HG02943 (cell line): ENCODE data around the gene ATP6V0D1.
"Not testable (repeated sequence)": the region's sequence is repeated elsewhere in the genome, so short reads cannot be mapped to it uniquely, and the experiment has no call there.

Source experiments
- ATAC-seq: cut with Tn5 transposase; IDR thresholded peaks from one replicate; pipeline ENCODE4 v1.9.1; 2021; ENCODE audit warnings: mild to moderate bottlenecking, low read depth, moderate library complexity; ENCODE audit not compliant: unreplicated experiment

Gene ATP6V0D1

GRCh38 chr16:67430504-67430976 lies 50.4 kb downstream of the ATP6V0D1 start:
- ATAC-seq = no peak

DNA sequence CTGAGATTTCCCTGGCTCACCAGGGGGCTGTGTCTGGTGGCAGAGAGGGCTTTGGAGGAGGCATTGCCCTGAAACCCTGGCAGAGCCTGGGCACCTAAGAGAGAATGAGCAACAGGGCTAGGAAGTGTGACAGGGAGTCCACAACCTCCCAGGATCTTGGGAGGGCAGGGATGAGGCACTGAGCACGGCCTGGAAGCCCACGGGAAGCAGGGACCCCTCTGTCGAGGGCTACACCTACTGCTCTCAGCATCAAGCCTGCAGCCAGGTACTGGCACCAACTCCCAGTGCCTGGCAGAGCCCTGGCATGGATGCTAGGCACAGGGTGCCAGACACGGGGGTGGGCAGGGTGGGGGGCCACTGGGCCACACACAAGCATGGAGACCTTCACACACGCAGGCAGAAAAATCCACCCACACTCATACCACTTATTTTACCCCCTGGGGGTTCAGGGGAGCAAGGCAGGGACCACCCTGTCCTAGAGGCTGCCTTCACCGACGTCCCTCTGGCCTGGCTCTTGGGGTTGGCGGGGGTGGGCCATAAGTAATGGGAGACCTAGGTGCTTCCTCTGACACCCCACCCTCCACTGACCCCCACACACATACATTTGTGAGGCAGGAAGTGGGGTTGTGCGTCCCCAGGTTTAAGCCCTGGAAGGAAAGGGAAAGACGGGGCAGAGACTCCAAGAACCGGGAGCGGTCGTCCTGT lies 51.0 kb downstream of the ATP6V0D1 start:
- ATAC-seq = no peak

- ATAC-seq = no peak
Measured at GRCh38 chr16:67429053-67429798, 51.7 kb downstream of the ATP6V0D1 start.

- ATAC-seq = no peak
Measured at GRCh38 chr16:67428146-67428731, 52.7 kb downstream of the ATP6V0D1 start.

DNA sequence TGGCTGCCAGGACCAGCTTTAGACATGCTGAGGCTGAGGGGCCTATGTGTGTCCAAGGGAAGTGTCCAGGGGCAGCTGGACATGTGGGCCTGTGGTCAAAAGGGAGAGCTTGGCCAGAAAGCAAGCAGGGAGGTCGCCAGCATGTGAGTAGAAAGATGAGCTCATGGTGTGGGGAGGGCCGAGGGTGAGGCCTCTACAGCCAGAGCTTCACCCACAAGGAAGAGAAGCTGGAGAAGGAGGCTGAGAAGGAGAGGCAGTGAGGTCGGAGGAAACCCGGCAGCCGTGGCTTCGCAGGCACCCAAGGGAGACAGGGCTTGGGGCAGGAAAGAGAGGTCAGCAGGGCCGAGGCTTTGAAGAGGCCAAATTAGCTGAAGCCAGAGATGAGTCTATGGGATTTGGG lies 54.0 kb downstream of the ATP6V0D1 start:
- no peak for ATAC-seq

DNA sequence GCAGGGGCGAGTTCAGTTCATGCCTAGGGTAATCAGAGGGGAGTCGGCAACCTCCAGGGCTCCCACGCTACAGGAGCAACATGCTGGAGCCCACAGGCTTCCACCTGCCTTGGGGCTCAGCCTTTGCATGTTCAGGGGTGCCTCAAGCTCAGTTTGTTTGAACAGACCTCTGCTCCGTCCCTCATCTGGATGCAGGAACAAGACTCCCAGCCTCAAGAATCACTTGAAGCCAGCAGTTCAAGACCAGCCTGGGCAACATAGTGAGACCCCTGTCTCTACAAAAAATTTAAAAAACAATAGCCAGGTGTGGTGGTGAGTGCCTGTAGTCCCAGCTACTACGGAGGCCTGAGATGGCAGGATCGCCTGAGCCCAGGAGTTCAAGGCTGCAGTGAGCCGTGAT lies 54.9 kb downstream of the ATP6V0D1 start:
- no peak for ATAC-seq

DNA sequence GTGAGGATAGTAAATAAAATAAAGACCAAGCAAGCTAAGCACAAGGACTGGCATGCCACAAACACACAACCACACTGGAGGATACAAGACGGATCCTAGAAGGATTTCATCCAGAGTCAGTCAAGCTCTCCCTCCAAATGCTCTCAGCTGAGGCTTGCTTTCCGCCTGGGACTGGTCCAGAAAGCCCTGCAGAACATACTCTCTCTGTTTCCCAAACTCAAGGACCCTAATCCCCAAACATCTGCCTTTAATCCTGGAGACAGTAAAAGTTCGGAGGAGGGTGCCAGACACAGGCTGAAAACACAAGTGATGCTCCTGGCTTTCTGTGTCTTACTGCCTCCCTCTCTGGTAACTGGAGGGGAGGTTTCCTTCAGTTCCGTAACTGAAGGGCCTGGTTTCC lies 55.4 kb downstream of the ATP6V0D1 start:
- ATAC-seq = no peak

GRCh38 chr16:67425061-67425460 lies 55.9 kb downstream of the ATP6V0D1 start:
- no peak for ATAC-seq

DNA sequence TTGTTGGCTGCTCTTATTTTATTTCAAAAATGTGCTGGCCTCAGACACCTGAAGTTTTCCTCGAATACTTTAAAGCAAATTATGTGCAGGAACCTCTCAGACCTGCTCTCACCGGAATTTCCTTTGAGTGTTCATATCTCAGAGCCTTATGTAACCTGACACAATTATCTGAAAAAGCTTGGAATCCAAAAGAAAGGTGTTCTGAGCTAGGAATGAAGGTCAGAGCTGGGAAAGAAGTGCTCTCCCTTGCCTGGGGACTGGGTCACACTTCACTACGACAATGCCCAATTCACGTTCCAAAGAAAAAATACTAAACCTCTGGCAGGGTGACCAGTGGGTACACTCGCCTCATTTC lies 56.7 kb downstream of the ATP6V0D1 start:
- ATAC-seq = no peak

- ATAC-seq = no peak
Measured at GRCh38 chr16:67423611-67424260, 57.2 kb downstream of the ATP6V0D1 start.

DNA sequence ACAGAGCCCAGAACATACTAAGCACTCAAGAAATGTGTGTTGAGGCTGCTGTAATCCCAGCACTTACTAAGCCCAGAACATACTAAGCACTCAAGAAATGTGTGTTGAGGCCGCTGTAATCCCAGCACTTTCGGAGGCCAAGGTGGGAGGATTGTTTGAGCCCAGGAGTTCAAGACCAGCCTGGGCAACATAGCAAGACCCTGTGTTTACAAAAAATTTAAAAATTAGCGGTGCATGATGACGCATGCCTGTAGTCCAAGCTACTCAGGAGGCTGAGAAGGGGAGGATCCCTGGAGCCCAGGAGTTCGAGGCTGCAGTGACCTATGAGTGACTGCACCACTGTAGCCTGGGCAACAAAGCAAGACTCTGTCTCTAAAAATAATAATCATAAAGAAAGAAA lies 57.9 kb downstream of the ATP6V0D1 start:
- ATAC-seq = no peak

DNA sequence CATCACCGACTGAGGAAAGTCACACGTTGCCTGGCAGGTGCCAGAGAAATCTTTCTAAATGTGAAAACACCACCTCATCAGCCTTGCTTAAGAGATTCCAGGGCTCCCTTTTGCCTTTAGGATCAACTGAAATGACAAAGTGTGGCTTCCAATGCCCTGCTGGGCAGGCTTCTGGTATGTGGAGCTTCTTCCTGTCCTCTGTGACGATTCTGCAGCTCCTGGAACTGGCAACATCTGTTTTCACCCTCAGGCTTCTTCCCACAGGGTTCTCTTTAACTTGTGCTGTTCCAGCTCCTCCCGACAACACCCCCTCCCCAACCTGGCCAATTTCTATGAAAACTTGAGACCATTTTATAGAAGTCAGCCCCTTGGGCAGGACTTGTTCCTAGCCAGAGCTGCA lies 59.9 kb downstream of the ATP6V0D1 start:
- no peak for ATAC-seq

DNA sequence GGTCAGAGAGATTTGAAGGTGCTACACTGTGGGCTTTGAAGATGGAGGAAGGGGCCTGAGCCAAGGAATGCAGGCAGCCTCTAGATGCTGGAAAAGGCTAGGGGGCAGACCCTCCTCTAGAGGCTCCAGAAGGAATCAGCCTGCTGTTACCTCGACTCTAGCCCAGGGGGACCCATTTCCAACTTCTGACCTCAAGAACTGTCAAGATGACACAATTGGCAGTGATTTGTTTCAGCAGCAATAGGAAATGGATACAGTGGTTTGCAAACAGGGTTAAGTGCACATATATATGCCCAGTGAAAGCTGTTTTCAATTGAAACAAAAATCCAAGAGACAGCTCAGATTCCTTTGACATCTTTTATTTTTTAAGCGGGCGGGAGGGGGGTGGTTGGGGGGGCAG lies 61.0 kb downstream of the ATP6V0D1 start:
- ATAC-seq = no peak

DNA sequence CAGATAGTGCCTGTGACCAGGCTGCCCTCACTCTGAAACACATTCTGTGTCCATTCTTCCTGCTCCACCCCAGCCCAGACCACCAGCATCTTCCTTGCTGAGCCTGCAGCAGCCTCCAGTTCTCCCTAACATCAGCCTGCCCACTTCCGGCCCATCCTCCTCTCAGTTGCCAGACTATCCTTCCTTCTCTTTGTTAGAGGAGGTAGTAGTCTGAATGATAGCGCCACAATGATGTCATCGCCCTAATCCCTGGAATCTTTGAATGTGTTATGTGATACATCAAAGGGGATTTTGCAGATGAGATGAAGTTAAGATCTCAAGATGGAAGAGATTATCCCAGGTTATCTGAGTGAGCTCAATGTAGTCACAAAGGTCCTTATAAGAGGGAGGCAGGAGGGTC lies 61.5 kb downstream of the ATP6V0D1 start:
- ATAC-seq = no peak

- ATAC-seq = no peak
Measured at GRCh38 chr16:67417333-67418061, 63.5 kb downstream of the ATP6V0D1 start.

DNA sequence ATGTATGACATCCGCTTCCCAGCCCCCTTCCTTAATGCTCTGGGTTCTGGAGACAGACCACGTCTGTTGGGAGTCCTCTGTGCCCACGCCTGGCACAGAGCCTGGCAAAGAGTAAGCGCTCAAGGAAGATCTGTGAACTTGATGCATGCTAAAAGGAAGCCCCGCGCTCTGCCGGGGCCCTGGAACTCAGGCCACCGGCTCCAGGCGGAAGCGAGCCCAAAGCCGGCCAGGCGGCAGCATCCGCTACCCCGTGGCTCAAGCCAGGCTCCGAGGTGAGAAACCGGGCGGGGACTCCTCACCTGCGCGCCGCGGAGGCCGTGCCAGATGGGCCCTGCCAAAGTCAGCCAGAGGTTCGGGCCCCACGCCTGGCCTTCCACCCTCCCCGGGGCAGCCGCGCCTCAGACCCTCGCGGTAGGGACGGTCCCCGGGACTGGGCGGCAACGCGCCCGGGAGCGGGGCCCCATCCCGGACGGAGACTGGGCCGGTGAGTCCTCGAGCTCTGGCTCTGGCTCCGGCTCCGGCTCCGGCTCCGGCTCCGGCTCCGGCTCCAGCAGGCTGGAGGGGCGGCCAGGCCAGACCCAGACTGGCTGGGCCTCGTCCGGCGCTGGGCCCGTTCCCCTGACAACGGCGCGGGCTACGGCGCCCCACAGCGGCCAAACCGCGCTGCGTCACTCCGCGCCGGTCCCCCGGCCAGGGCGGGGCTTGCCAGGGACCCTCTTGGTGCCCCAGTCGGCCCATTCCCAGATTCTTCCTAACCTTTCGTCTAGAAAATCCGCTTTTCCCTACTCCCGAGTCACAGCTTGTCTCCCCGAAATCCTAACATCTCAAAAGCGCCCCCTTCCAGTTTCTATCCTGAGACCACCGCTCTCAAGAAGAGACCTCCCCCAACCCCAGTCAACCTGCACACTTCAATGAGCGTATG lies 64.8 kb downstream of the ATP6V0D1 start, which contains the start of gene ZDHHC1:
TSS of gene ZDHHC1 (minus strand) at position 606 of the 922 bp plus-strand sequence. CDS start 8,702 bp downstream, outside the sequence.
- ATAC-seq = no peak

DNA sequence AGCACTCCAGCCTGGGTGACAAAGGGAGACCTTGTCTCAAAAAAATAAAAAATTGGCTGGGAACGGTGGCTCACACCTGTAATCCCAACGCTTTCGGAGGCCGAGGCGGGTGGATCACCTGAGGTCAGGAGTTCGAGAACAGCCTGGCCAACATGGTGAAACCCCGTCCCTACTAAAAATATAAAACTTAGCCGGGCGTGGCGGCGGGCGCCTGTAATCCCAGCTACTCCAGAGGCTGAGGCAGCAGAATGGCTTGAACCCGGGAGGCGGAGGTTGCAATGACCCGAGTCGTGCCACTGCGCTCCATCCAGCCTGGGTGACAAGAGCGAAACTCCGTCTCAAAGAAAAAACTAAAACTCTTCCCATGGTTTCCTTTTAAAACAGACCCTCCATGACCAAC lies 65.5 kb downstream of the ATP6V0D1 start:
- ATAC-seq = not testable (repeated sequence)

DNA sequence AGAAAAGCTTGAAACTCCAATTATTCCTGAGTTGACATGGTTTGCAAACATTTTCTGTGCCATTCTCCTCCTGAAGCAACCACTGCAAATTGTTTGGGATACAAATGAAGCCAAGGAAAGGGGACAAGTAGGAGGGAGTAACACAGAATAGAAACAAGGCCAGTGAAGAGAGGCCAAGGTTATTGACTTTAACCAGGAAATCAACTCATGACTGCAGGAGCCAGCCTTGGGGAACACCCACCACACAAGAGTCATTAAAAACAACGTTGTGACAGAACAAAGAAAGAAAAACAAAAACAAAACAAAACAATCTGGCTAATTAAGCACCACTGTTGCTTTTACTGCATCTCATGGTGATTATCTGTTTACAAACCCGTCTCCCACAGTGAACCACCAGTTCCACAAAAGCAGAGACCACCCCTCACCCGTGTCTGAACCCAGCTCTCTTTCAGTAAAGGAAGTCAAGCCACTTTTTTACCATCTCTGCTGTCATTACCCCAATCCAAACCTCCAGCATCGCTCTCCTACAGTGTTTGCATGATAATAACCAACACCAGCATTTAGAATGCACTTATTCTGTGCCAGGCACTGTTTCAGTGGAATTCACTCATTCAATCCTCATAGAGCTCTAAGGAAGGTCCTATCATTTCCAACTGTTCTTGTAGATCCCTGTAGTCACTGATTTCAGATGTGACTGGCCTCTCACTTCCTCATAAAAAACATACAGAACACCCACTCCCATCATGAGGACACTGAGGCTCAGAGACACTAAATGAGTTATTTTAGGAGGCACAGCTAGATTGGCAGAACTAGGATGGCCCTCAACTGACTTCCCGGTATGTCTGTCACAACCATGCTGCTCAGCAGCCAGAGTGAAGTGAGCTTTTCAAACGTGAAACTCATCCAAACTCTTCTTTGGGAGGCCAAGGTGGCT lies 66.7 kb downstream of the ATP6V0D1 start:
- no peak for ATAC-seq
